HFFc6 (cell line): ENCODE data around the gene XRRA1. TPM values are rescaled to one million over a fixed set of nuclear protein-coding genes. Genes with fewer than 3 reads are reported as not detected.

Source experiments
- DNase-seq: peaks from one replicate; pipeline ENCODE4 v3.0.0-alpha.2; 2018
- H3K27ac Mint-ChIP-seq: 2 replicates; pipeline ENCODE4 v1.8.0; 2020; ENCODE audit warnings: mild to moderate bottlenecking, mixed read lengths
- H3K27me3 Mint-ChIP-seq: 2 replicates; pipeline ENCODE4 v1.8.0; 2021; ENCODE audit warnings: mild to moderate bottlenecking, moderate library complexity, mixed read lengths; ENCODE audit not compliant: insufficient read depth
- H3K36me3 Mint-ChIP-seq: 2 replicates; pipeline ENCODE4 v1.8.0; 2021; ENCODE audit warnings: low read depth, mixed read lengths
- H3K4me1 Mint-ChIP-seq: 2 replicates; pipeline ENCODE4 v1.8.0; 2020; ENCODE audit warnings: low read depth, mixed read lengths
- H3K4me3 Mint-ChIP-seq: 2 replicates; pipeline ENCODE4 v1.8.0; 2020; ENCODE audit warnings: mild to moderate bottlenecking, moderate library complexity, mixed read lengths
- H3K9me3 Mint-ChIP-seq: 2 replicates; pipeline ENCODE4 v1.8.0; 2020; ENCODE audit warnings: mild to moderate bottlenecking, mixed read lengths
- CTCF ChIP-seq: fragments of 200-600 bp; sonication (generic); IDR thresholded peaks from 2 replicates; pipeline ENCODE4 v1.5.0; 2021; ENCODE audit warnings: antibody characterized with exemption, mild to moderate bottlenecking
- total RNA-seq, 6 experiments: library from RNA; stranded (reverse); fragmentation: NEBNext Ultra II Directional; extraction: Animal tissue kit (Norgen Biotek cat#: 25700); gene quantifications; 2 replicates in 1 of 6; 3 replicates in 5 of 6; pipeline ENCODE4 v1.2.3, GENCODE V29; 2021

Gene XRRA1
- total RNA-seq, 6 experiments from 2014 or later = 5.4 to 7.0 (median 6.0) TPM

GRCh38 chr11:74925281-74925680, 23.6 kb downstream of the XRRA1 start:
- TF ChIP-seq CTCF = no peak
- Mint-ChIP-seq H3K27ac (peak overlapping the region; percentile 17; the same call in 1 of the 2 replicates), H3K4me3 (peak overlapping the region; percentile 5; the same call in 1 of the 2 replicates), H3K4me1 (peaks cover 30% of the 10 kb centered on the region), H3K36me3 (no peaks in the 10 kb centered on the region), H3K9me3 (no peaks in the 10 kb centered on the region), H3K27me3 (no peaks in the 10 kb centered on the region)
- DNase-seq = peak; percentile 36

- Mint-ChIP-seq H3K9me3 (no peaks in the 10 kb centered on the region), H3K27me3 (no peaks in the 10 kb centered on the region; the same call in 1 of the 2 replicates), H3K27ac (no peak overlapping the region), H3K4me3 (no peak overlapping the region), H3K36me3 (peaks cover 14% of the 10 kb centered on the region; the same call in 1 of the 2 replicates), H3K4me1 (peaks cover 30% of the 10 kb centered on the region)
- no peak for DNase-seq
- TF ChIP-seq CTCF = no peak
Measured at GRCh38 chr11:74923125-74923524, 25.8 kb downstream of the XRRA1 start.

- Mint-ChIP-seq H3K36me3 (peaks cover 8% of the 10 kb centered on the region), H3K27me3 (no peaks in the 10 kb centered on the region), H3K27ac (no peak overlapping the region), H3K4me3 (no peak overlapping the region), H3K9me3 (no peaks in the 10 kb centered on the region), H3K4me1 (no peaks in the 10 kb centered on the region)
- TF ChIP-seq CTCF = no peak
- DNase-seq = no peak
Measured at GRCh38 chr11:74909812-74910211, 39.1 kb downstream of the XRRA1 start.

GRCh38 chr11:74909385-74909784, 39.5 kb downstream of the XRRA1 start:
- H3K36me3 Mint-ChIP-seq = peaks cover 6% of the 10 kb centered on the region
- DNase-seq = no peak
- no peak overlapping the region for H3K4me3 Mint-ChIP-seq
- H3K27ac Mint-ChIP-seq = no peak overlapping the region
- no peaks in the 10 kb centered on the region for H3K27me3 Mint-ChIP-seq
- H3K4me1 Mint-ChIP-seq = no peaks in the 10 kb centered on the region
- no peaks in the 10 kb centered on the region for H3K9me3 Mint-ChIP-seq
- no peak for TF ChIP-seq CTCF

- Mint-ChIP-seq H3K27ac (no peak overlapping the region), H3K27me3 (no peaks in the 10 kb centered on the region), H3K4me3 (no peak overlapping the region), H3K36me3 (peaks cover 24% of the 10 kb centered on the region), H3K4me1 (no peaks in the 10 kb centered on the region), H3K9me3 (peaks cover 14% of the 10 kb centered on the region)
- DNase-seq = no peak
- TF ChIP-seq CTCF = no peak
Measured at GRCh38 chr11:74905326-74905725, 43.6 kb downstream of the XRRA1 start.

- Mint-ChIP-seq H3K27ac (no peak overlapping the region), H3K4me3 (no peak overlapping the region), H3K27me3 (no peaks in the 10 kb centered on the region), H3K36me3 (peaks cover 44% of the 10 kb centered on the region), H3K9me3 (peaks cover 22% of the 10 kb centered on the region), H3K4me1 (no peaks in the 10 kb centered on the region)
- DNase-seq = no peak
- TF ChIP-seq CTCF = no peak
Measured at GRCh38 chr11:74902342-74902741, 46.5 kb downstream of the XRRA1 start.
